Stimulated activated CD4-positive, alpha-beta T cell treated with anti-CD3 and anti-CD28 coated beads, Interleukin-15, amount 100 ng/mL, for 1 hour (primary cell): ENCODE results near the gene ADAMTS3.

Experiments used
- DNase-seq, 2 donors: peaks; one replicate each; pipeline ENCODE4 v3.0.0-alpha.2; 2020; ENCODE audit warnings: low read depth in 1 of 2, low spot score in 1 of 2

Gene ADAMTS3

GRCh38 chr4:72418458-72418857 lies 150.6 kb downstream of the ADAMTS3 start:
- DNase-seq: no peak

- DNase-seq: no peak
Observed at GRCh38 chr4:72410158-72410557, 158.9 kb downstream of the ADAMTS3 start.

GRCh38 chr4:72408568-72408967 lies 160.5 kb downstream of the ADAMTS3 start:
- no peak for DNase-seq

- no peak for DNase-seq
Observed at GRCh38 chr4:72405417-72405816, 163.6 kb downstream of the ADAMTS3 start.

- DNase-seq: no peak
Observed at GRCh38 chr4:72397314-72397713, 171.7 kb downstream of the ADAMTS3 start.

GRCh38 chr4:72394012-72394663 lies 174.9 kb downstream of the ADAMTS3 start:
- DNase-seq: no peak

- no peak for DNase-seq
Observed at GRCh38 chr4:72391281-72391680, 177.7 kb downstream of the ADAMTS3 start.

- DNase-seq: no peak
Observed at GRCh38 chr4:72390409-72390808, 178.6 kb downstream of the ADAMTS3 start.

- DNase-seq: no peak
Observed at GRCh38 chr4:72388521-72388920, 180.5 kb downstream of the ADAMTS3 start.

- DNase-seq: no peak
Observed at GRCh38 chr4:72387959-72388358, 181.1 kb downstream of the ADAMTS3 start.

GRCh38 chr4:72383439-72383838 lies 185.6 kb downstream of the ADAMTS3 start:
- no peak for DNase-seq

- DNase-seq: no peak
Observed at GRCh38 chr4:72378901-72379300, 190.1 kb downstream of the ADAMTS3 start.

- DNase-seq: no peak
Observed at GRCh38 chr4:72377491-72378194, 191.4 kb downstream of the ADAMTS3 start.

- no peak for DNase-seq
Observed at GRCh38 chr4:72376901-72377300, 192.1 kb downstream of the ADAMTS3 start.

GRCh38 chr4:72375073-72375736 lies 193.8 kb downstream of the ADAMTS3 start:
- no peak for DNase-seq

GRCh38 chr4:72374159-72374558 lies 194.9 kb downstream of the ADAMTS3 start:
- no peak for DNase-seq

- no peak for DNase-seq
Observed at GRCh38 chr4:72366601-72367000, 202.4 kb downstream of the ADAMTS3 start.

GRCh38 chr4:72365981-72366380 lies 203.0 kb downstream of the ADAMTS3 start:
- no peak for DNase-seq

GRCh38 chr4:72365016-72365415 lies 204.0 kb downstream of the ADAMTS3 start:
- DNase-seq: no peak

- no peak for DNase-seq
Observed at GRCh38 chr4:72360075-72360474, 208.9 kb downstream of the ADAMTS3 start.

GRCh38 chr4:72358483-72358882 lies 210.5 kb downstream of the ADAMTS3 start:
- DNase-seq: no peak

GRCh38 chr4:72357908-72358307 lies 211.1 kb downstream of the ADAMTS3 start:
- no peak for DNase-seq
